ENCODE results near the gene FIGNL2.

The FIGNL2 gene

DNA sequence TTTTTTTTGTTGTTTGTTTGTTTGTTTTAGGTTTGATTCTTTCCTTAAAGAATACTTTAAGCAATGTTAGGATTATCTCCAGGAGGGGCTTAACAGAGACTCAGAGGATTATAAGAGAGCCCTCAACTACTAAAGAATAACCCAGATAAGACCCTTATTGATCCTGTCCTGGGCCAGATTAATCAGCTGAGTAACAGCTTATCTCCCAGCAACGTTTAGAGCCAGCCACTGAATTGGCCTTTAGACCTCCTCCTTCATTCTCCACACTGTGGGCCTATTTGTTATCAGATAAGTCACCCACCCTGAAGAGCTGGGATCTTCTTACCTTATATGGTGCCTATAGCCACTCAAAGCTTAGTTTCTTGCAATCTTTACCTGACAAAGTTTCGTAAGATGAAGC, 71.1 kb downstream of the FIGNL2 start:
- DNase-seq (ENCODE audit: low spot score) = no peak
- FAIRE-seq = no peak

DNA sequence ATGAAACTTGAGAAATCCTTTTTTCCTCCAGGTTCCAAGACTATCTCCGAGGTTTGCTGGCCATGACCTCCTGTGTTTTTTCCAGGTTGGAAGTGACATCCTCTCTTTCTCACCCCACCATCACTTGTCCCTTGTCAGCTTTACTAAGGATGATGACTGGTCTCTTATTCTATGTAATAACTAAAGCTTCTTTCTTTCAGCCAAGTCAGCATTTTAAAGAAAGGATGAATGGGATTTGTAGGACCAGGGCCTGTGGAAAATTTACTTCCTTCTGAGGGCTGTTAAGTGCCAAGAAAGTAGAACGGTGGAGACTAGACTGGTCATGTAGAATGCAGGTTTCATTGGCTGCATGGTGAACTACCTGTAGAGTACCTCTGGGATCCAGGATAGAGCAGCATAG, 73.6 kb downstream of the FIGNL2 start:
- DNase-seq (ENCODE audit: low spot score) (no peak), FAIRE-seq (no peak)

DNA sequence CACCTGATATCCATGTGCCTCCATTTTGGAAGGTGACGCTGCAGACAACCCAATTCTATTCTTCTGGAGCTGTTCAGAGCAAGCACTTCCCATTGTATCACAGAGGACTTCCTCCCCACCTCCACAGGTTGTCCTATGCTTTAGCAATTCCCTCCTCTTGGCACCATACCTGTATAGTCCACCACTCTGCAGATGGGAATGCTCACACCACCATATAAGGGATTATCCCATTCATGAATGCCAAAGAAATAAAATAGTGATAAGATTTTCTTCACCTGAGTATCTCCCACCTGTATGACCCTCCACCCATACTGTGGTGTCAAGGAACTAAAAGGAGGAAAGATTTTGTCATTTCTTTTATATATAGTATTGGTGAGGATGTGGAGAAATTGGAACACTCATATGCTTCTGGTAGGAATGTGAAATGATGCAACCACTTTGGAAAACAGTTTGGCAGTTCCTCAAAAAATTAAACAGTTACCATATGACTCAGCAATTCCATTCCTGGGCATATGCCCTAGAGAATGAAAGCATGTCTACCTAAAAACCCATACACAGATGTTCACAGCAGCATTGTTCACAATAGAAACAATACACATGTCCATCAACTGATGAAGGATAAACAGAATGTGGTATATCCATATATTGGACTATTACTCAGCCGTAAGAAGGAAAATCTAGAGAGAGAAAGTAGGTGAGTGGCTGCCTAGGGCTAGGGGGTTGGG, 75.2 kb downstream of the FIGNL2 start:
- FAIRE-seq = peak; percentile 57
- peak; percentile 23 for DNase-seq (ENCODE audit: low spot score)

DNA sequence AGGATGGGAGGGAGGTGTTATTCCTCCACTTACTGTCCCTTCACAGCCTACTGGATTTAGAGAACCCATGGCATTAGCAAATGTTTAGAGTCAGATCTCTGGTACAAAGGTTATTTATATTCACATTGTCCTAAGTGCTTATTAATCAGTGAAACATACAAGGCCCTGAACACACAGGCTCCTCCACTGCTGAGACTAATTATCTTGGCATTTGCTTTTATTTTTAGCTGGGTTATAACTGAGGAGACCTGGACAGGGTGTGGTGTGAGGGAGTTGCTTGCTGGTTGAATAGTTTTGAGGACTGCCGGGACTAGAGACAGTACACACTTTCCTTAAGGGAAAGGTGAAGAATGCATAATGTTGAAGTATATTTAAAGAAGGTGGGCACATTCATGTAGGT, 77.5 kb downstream of the FIGNL2 start:
- DNase-seq (ENCODE audit: low spot score) = no peak

More for the DNA sequence above, 77.5 kb downstream of the FIGNL2 start:
- no peak for FAIRE-seq

Measured in RCC 7860 (cell line).